ENCODE results near the gene GAS2L1.

The GAS2L1 gene

GRCh38 chr22:29298641-29299040, 7.8 kb upstream of the GAS2L1 start:
- no peak overlapping the region for H3K4me3 ChIP-seq (ENCODE audit: low read depth, low read length)
- TF ChIP-seq CTCF (IDR thresholded peaks at IDR 0.05; ENCODE audit: control insufficient read depth, extremely low read depth, insufficient read depth), result no peak
- DNase-seq (ENCODE audit: low read depth), result no peak

- TF ChIP-seq CTCF (IDR thresholded peaks at IDR 0.05; ENCODE audit: control insufficient read depth, extremely low read depth, insufficient read depth), result no peak
- no peak for DNase-seq (ENCODE audit: low read depth)
- no peak overlapping the region for H3K4me3 ChIP-seq (ENCODE audit: low read depth, low read length)
These were observed 7.1 kb upstream of the GAS2L1 start for GRCh38 chr22:29299136-29299900.

- no peak for TF ChIP-seq CTCF (IDR thresholded peaks at IDR 0.05; ENCODE audit: control insufficient read depth, extremely low read depth, insufficient read depth)
- H3K4me3 ChIP-seq (ENCODE audit: low read depth, low read length), result no peak overlapping the region
- no peak for DNase-seq (ENCODE audit: low read depth)
These were observed 6.0 kb upstream of the GAS2L1 start for GRCh38 chr22:29300467-29300806.

- DNase-seq (ENCODE audit: low read depth), result no peak
These were observed 5.4 kb upstream of the GAS2L1 start for GRCh38 chr22:29300807-29301601.

GRCh38 chr22:29301716-29302401, 4.6 kb upstream of the GAS2L1 start:
- TF ChIP-seq CTCF (IDR thresholded peaks at IDR 0.05; ENCODE audit: control insufficient read depth, extremely low read depth, insufficient read depth), result no peak
- no peak for DNase-seq (ENCODE audit: low read depth)

More at GRCh38 chr22:29300807-29301601, 5.4 kb upstream of the GAS2L1 start:
- H3K4me3 ChIP-seq (ENCODE audit: low read depth, low read length), result no peak overlapping the region
- TF ChIP-seq CTCF (IDR thresholded peaks at IDR 0.05; ENCODE audit: control insufficient read depth, extremely low read depth, insufficient read depth), result no peak

GRCh38 chr22:29302402-29302680, 4.1 kb upstream of the GAS2L1 start:
- H3K4me3 ChIP-seq (ENCODE audit: low read depth, low read length), result no peak overlapping the region
- TF ChIP-seq CTCF (IDR thresholded peaks at IDR 0.05; ENCODE audit: control insufficient read depth, extremely low read depth, insufficient read depth), result no peak
- DNase-seq (ENCODE audit: low read depth), result no peak

More at GRCh38 chr22:29301716-29302401, 4.6 kb upstream of the GAS2L1 start:
- no peak overlapping the region for H3K4me3 ChIP-seq (ENCODE audit: low read depth, low read length)

All from LNCaP clone FGC (cell line).